HCT116 (cell line): ENCODE results near the gene NOS2.

Experiments
- ATF3 ChIP-seq: IDR thresholded peaks from 2 replicates; pipeline ENCODE4 v1.6.1; 2012
- CEBPB ChIP-seq: IDR thresholded peaks from 2 replicates; pipeline ENCODE4 v1.6.1; 2012; ENCODE audit warnings: low read depth
- EGR1 ChIP-seq: IDR thresholded peaks from 2 replicates; pipeline ENCODE4 v1.6.1; 2012; ENCODE audit warnings: low read depth
- EZH2 ChIP-seq: fragments of 200-600 bp; sonication (generic); IDR thresholded peaks from 2 replicates; pipeline ENCODE4 v1.6.1; 2017; ENCODE audit warnings: antibody characterized with exemption, mixed run types
- EZH2phosphoT487 ChIP-seq: fragments of 200-600 bp; IDR thresholded peaks from 2 replicates; pipeline ENCODE4 v1.6.1; 2018; ENCODE audit warnings: antibody characterized with exemption, borderline replicate concordance
- FOSL1 ChIP-seq: IDR thresholded peaks from 2 replicates; pipeline ENCODE4 v1.6.1; 2012; ENCODE audit warnings: low read depth
- JUND ChIP-seq: IDR thresholded peaks from 2 replicates; pipeline ENCODE4 v1.6.1; 2012
- POLR2A ChIP-seq: IDR thresholded peaks from 2 replicates; pipeline ENCODE4 v1.7.0; 2011; ENCODE audit warnings: borderline replicate concordance; ENCODE audit not compliant: insufficient read depth, insufficient read length; ENCODE audit errors: extremely low read depth
- POLR2AphosphoS5 ChIP-seq: IDR thresholded peaks from 2 replicates; pipeline ENCODE4 v1.6.1; 2011; ENCODE audit warnings: mild to moderate bottlenecking, low read depth, low read length, moderate library complexity
- REST ChIP-seq: IDR thresholded peaks from 2 replicates; pipeline ENCODE4 v1.6.1; 2012; ENCODE audit warnings: low read depth
- SIN3A ChIP-seq: IDR thresholded peaks from 2 replicates; pipeline ENCODE4 v1.6.1; 2012; ENCODE audit warnings: low read depth
- ZNF274 ChIP-seq: fragments of 200-500 bp; sonication (Bioruptor generic); IDR thresholded peaks from 2 replicates; pipeline ENCODE4 v1.6.1; 2014; ENCODE audit warnings: mild to moderate bottlenecking, low read depth, low read length, inconsistent platforms
- TF ChIP-seq, protein P1 (sequence below), 3 experiments: fragments of 200-600 bp in 1 of 3; sonication (generic) in 1 of 3; IDR thresholded peaks in 2 of 3; conservative IDR thresholded peaks in 1 of 3; 2 replicates each; pipeline ENCODE4 v1.5.1; 2012 to 2017; ENCODE audit warnings: low read depth in 2 of 3, low read length in 2 of 3, antibody characterized with exemption in 1 of 3, borderline replicate concordance in 1 of 3, control low read depth in 1 of 3, mild to moderate bottlenecking in 1 of 3, mixed read lengths in 1 of 3, mixed run types in 1 of 3, moderate library complexity in 1 of 3; ENCODE audit not compliant: insufficient read depth in 1 of 3

DNA sequence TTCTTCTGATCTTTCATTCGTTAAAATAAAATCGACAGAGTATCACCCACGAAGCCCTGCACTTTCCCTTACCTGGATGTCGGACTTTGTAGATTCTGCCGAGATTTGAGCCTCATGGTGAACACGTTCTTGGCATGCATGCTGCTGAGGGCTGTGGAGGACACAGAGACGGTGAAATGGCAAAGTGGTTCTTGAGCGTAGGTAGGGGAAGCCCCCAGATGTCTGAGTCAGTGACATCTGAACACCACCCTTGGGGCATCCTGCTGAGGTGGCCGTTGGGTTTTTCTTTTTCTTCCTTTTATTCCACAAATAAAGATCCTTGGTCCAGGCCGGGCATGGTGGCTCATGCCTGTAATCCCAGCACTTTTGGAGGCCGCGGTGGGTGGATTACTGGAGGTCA lies 33.9 kb downstream of the NOS2 start:
- no peak for TF ChIP-seq POLR2A
- TF ChIP-seq POLR2AphosphoS5, result no peak
- TF ChIP-seq ZNF274, result no peak
- no peak for TF ChIP-seq ATF3
- TF ChIP-seq, protein P1, sequence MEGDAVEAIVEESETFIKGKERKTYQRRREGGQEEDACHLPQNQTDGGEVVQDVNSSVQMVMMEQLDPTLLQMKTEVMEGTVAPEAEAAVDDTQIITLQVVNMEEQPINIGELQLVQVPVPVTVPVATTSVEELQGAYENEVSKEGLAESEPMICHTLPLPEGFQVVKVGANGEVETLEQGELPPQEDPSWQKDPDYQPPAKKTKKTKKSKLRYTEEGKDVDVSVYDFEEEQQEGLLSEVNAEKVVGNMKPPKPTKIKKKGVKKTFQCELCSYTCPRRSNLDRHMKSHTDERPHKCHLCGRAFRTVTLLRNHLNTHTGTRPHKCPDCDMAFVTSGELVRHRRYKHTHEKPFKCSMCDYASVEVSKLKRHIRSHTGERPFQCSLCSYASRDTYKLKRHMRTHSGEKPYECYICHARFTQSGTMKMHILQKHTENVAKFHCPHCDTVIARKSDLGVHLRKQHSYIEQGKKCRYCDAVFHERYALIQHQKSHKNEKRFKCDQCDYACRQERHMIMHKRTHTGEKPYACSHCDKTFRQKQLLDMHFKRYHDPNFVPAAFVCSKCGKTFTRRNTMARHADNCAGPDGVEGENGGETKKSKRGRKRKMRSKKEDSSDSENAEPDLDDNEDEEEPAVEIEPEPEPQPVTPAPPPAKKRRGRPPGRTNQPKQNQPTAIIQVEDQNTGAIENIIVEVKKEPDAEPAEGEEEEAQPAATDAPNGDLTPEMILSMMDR (IDR thresholded peaks at IDR 0.05 in 2 of 3, conservative IDR thresholded peaks at IDR 0.05 in 1 of 3; ENCODE audit: borderline replicate concordance in 1 of 3, insufficient read depth in 1 of 3, low read depth in 2 of 3, low read length in 2 of 3), result no peak
- no peak for TF ChIP-seq EZH2
- no peak for TF ChIP-seq EGR1
- no peak for TF ChIP-seq FOSL1
- TF ChIP-seq CEBPB, result no peak
- no peak for TF ChIP-seq EZH2phosphoT487
- no peak for TF ChIP-seq REST
- no peak for TF ChIP-seq JUND
- TF ChIP-seq SIN3A, result no peak
